Osteoblast (primary cell): ENCODE measurements around the gene PRKCA. TPM values are rescaled to one million over a fixed set of nuclear protein-coding genes. Genes with fewer than 3 reads are reported as not detected.
"Not testable (repeated sequence)": the region's sequence is repeated elsewhere in the genome, so short reads cannot be mapped to it uniquely, and the experiment has no call there.

ENCODE experiments used
- DNase-seq: peaks from one replicate; pipeline ENCODE4 v3.0.0; 2011; ENCODE audit warnings: low spot score, mixed read lengths; ENCODE audit not compliant: insufficient read length; ENCODE audit errors: missing footprints
- H2AFZ ChIP-seq: 2 replicates; pipeline ENCODE4 v1.6.0; 2011; ENCODE audit warnings: mild to moderate bottlenecking, low read length
- H3K27ac ChIP-seq: 2 replicates; pipeline ENCODE4 v1.5.1; 2011; ENCODE audit warnings: mild to moderate bottlenecking, low read depth, low read length, moderate library complexity
- H3K27me3 ChIP-seq: 2 replicates; pipeline ENCODE4 v1.6.0; 2012; ENCODE audit warnings: mild to moderate bottlenecking, control low read depth, inconsistent platforms, low read length, moderate library complexity; ENCODE audit not compliant: insufficient read depth
- H3K36me3 ChIP-seq: 2 replicates; pipeline ENCODE4 v1.5.1; 2011; ENCODE audit warnings: mild to moderate bottlenecking, low read length, control low read depth, moderate library complexity; ENCODE audit not compliant: insufficient read depth
- H3K4me1 ChIP-seq: 2 replicates; pipeline ENCODE4 v1.5.1; 2011; ENCODE audit warnings: mild to moderate bottlenecking, low read length, control low read depth, moderate library complexity; ENCODE audit not compliant: insufficient read depth
- H3K4me2 ChIP-seq: 2 replicates; pipeline ENCODE4 v1.6.0; 2011; ENCODE audit warnings: mild to moderate bottlenecking, low read length; ENCODE audit not compliant: insufficient read depth
- H3K4me3 ChIP-seq: fragments of 200-600 bp; sonication (generic); 3 replicates; pipeline ENCODE4 v1.5.1; 2012; ENCODE audit warnings: mild to moderate bottlenecking, low read length, inconsistent platforms; ENCODE audit not compliant: insufficient read depth
- H3K79me2 ChIP-seq: 2 replicates; pipeline ENCODE4 v1.6.0; 2012; ENCODE audit warnings: mild to moderate bottlenecking, low read length, control low read depth, inconsistent platforms; ENCODE audit not compliant: insufficient read depth
- H3K9me3 ChIP-seq: 2 replicates; pipeline ENCODE4 v1.5.1; 2011; ENCODE audit warnings: low read depth, low read length, control low read depth
- H4K20me1 ChIP-seq: 2 replicates; pipeline ENCODE4 v1.6.0; 2012; ENCODE audit warnings: mild to moderate bottlenecking, low read length, control low read depth; ENCODE audit not compliant: insufficient read depth
- CTCF ChIP-seq: IDR thresholded peaks from 2 replicates; pipeline ENCODE4 v1.5.1; 2011; ENCODE audit warnings: mild to moderate bottlenecking, low read depth, low read length, moderate library complexity; ENCODE audit errors: extremely low read depth
- total RNA-seq: library from RNA; depleted of rRNA; stranded (reverse); fragments of >200 nt; gene quantifications from 2 replicates; pipeline ENCODE4 v1.2.3, GENCODE V29; 2012

The PRKCA gene
- total RNA-seq, 1 donor = 46.0 TPM

- Histone ChIP-seq H4K20me1 (peaks cover 22% of the 10 kb centered on the region), H2AFZ (no peak overlapping the region), H3K27me3 (no peaks in the 10 kb centered on the region), H3K79me2 (peaks cover 34% of the 10 kb centered on the region), H3K4me1 (no peaks in the 10 kb centered on the region), H3K9me3 (no peaks in the 10 kb centered on the region), H3K27ac (no peak overlapping the region), H3K4me2 (no peak overlapping the region), H3K36me3 (no peaks in the 10 kb centered on the region), H3K4me3 (no peak overlapping the region)
- no peak for DNase-seq
- TF ChIP-seq CTCF = no peak
These were observed 312.1 kb downstream of the PRKCA start for GRCh38 chr17:66614469-66614868.

- no peaks in the 10 kb centered on the region for H3K9me3 ChIP-seq
- peaks cover 28% of the 10 kb centered on the region for H4K20me1 ChIP-seq
- H2AFZ ChIP-seq = no peak overlapping the region
- no peak for DNase-seq
- H3K27me3 ChIP-seq = no peaks in the 10 kb centered on the region
- H3K27ac ChIP-seq = no peak overlapping the region
- H3K36me3 ChIP-seq = no peaks in the 10 kb centered on the region
- H3K4me2 ChIP-seq = no peak overlapping the region
- peaks cover 34% of the 10 kb centered on the region for H3K79me2 ChIP-seq
- H3K4me3 ChIP-seq = no peak overlapping the region
- H3K4me1 ChIP-seq = no peaks in the 10 kb centered on the region
- TF ChIP-seq CTCF = no peak
These were observed 316.8 kb downstream of the PRKCA start for GRCh38 chr17:66619206-66619605.

GRCh38 chr17:66620528-66620927 is 318.1 kb downstream of the PRKCA start:
- no peak overlapping the region for H2AFZ ChIP-seq
- H3K36me3 ChIP-seq = no peaks in the 10 kb centered on the region
- DNase-seq = no peak
- H3K4me2 ChIP-seq = no peak overlapping the region
- H3K79me2 ChIP-seq = peaks cover 28% of the 10 kb centered on the region
- H3K4me1 ChIP-seq = no peaks in the 10 kb centered on the region
- no peak overlapping the region for H3K4me3 ChIP-seq
- no peak for TF ChIP-seq CTCF
- H3K27me3 ChIP-seq = no peaks in the 10 kb centered on the region
- no peak overlapping the region for H3K27ac ChIP-seq
- H3K9me3 ChIP-seq = no peaks in the 10 kb centered on the region
- peaks cover 26% of the 10 kb centered on the region for H4K20me1 ChIP-seq

GRCh38 chr17:66624630-66625029 is 322.2 kb downstream of the PRKCA start:
- peaks cover 18% of the 10 kb centered on the region for H4K20me1 ChIP-seq
- not testable (repeated sequence) for DNase-seq, H3K27me3 ChIP-seq, H3K4me1 ChIP-seq, H3K9me3 ChIP-seq, H3K4me2 ChIP-seq, H3K4me3 ChIP-seq, H3K36me3 ChIP-seq, H2AFZ ChIP-seq, H3K27ac ChIP-seq
- H3K79me2 ChIP-seq = peaks cover 21% of the 10 kb centered on the region
